Nephron progenitor cell (in vitro differentiated cells): ENCODE measurements around the gene TBC1D22A.

Experiments used
- DNase-seq: peaks from one replicate; pipeline ENCODE4 v3.0.0; 2021
- H3K27ac Mint-ChIP-seq: 2 replicates; pipeline ENCODE4 v1.8.0; 2021; ENCODE audit warnings: mild to moderate bottlenecking, moderate library complexity, mixed read lengths
- H3K27me3 Mint-ChIP-seq: 2 replicates; pipeline ENCODE4 v1.8.0; 2021; ENCODE audit warnings: mild to moderate bottlenecking, low read depth, mixed read lengths; ENCODE audit not compliant: poor library complexity
- H3K36me3 Mint-ChIP-seq: 2 replicates; pipeline ENCODE4 v1.8.0; 2021; ENCODE audit warnings: low read depth, mixed read lengths
- H3K4me1 Mint-ChIP-seq: 2 replicates; pipeline ENCODE4 v1.8.0; 2021; ENCODE audit warnings: mixed read lengths
- H3K4me3 Mint-ChIP-seq: 2 replicates; pipeline ENCODE4 v1.8.0; 2021; ENCODE audit warnings: mild to moderate bottlenecking, moderate library complexity, mixed read lengths
- H3K9me3 Mint-ChIP-seq: 2 replicates; pipeline ENCODE4 v1.8.0; 2021; ENCODE audit warnings: mild to moderate bottlenecking, moderate library complexity, mixed read lengths
- CTCF ChIP-seq: fragments of 200-600 bp; sonication (generic); IDR thresholded peaks from 2 replicates; pipeline ENCODE4 v1.5.0; 2021; ENCODE audit warnings: antibody characterized with exemption

The TBC1D22A gene

GRCh38 chr22:47056776-47057470, 294.5 kb downstream of the TBC1D22A start:
- Mint-ChIP-seq H3K9me3 (no peaks in the 10 kb centered on the region), H3K27ac (no peak overlapping the region), H3K27me3 (no peaks in the 10 kb centered on the region), H3K36me3 (peaks cover 7% of the 10 kb centered on the region), H3K4me3 (no peak overlapping the region), H3K4me1 (peaks cover 44% of the 10 kb centered on the region)
- no peak for TF ChIP-seq CTCF
- DNase-seq = no peak

GRCh38 chr22:47057916-47058585, 295.6 kb downstream of the TBC1D22A start:
- no peak for TF ChIP-seq CTCF
- no peak overlapping the region for H3K4me3 Mint-ChIP-seq
- peak overlapping the region; percentile 89 for H3K27ac Mint-ChIP-seq
- no peaks in the 10 kb centered on the region for H3K9me3 Mint-ChIP-seq
- no peak for DNase-seq
- peaks cover 11% of the 10 kb centered on the region for H3K36me3 Mint-ChIP-seq
- H3K27me3 Mint-ChIP-seq = no peaks in the 10 kb centered on the region
- peaks cover 37% of the 10 kb centered on the region for H3K4me1 Mint-ChIP-seq

- TF ChIP-seq CTCF = no peak
- DNase-seq = no peak
- no peaks in the 10 kb centered on the region for H3K27me3 Mint-ChIP-seq
- H3K4me3 Mint-ChIP-seq = no peak overlapping the region
- peaks cover 26% of the 10 kb centered on the region for H3K4me1 Mint-ChIP-seq
- no peaks in the 10 kb centered on the region for H3K9me3 Mint-ChIP-seq
- H3K36me3 Mint-ChIP-seq = peaks cover 14% of the 10 kb centered on the region
- no peak overlapping the region for H3K27ac Mint-ChIP-seq
Measured at GRCh38 chr22:47059076-47059475, 296.6 kb downstream of the TBC1D22A start.

- Mint-ChIP-seq H3K27me3 (no peaks in the 10 kb centered on the region), H3K4me3 (no peak overlapping the region), H3K9me3 (no peaks in the 10 kb centered on the region), H3K36me3 (peaks cover 14% of the 10 kb centered on the region), H3K4me1 (peaks cover 20% of the 10 kb centered on the region), H3K27ac (no peak overlapping the region)
- no peak for DNase-seq
- TF ChIP-seq CTCF = no peak
Measured at GRCh38 chr22:47059701-47060161, 297.3 kb downstream of the TBC1D22A start.

- Mint-ChIP-seq H3K4me3 (no peak overlapping the region), H3K36me3 (peaks cover 14% of the 10 kb centered on the region), H3K4me1 (peaks cover 11% of the 10 kb centered on the region), H3K9me3 (no peaks in the 10 kb centered on the region), H3K27ac (no peak overlapping the region), H3K27me3 (no peaks in the 10 kb centered on the region)
- no peak for TF ChIP-seq CTCF
- DNase-seq = no peak
Measured at GRCh38 chr22:47060718-47061117, 298.3 kb downstream of the TBC1D22A start.
